D721Med (cell line): ENCODE results near the gene MSMB.
"Not testable (repeated sequence)": the region's sequence is repeated elsewhere in the genome, so short reads cannot be mapped to it uniquely, and the experiment has no call there.

Source experiments
- DNase-seq: peaks from one replicate; pipeline ENCODE4 v3.0.0; 2011; ENCODE audit warnings: low spot score; ENCODE audit not compliant: insufficient read length
- FAIRE-seq: peaks from 2 replicates; lab custom pipeline; 2011; peaks lifted over from hg19 to GRCh38; lab: Jason Lieb, UNC
- CTCF ChIP-seq: IDR thresholded peaks from 2 replicates; pipeline ENCODE4 v1.5.1; 2012; ENCODE audit warnings: mild to moderate bottlenecking, control low read depth; ENCODE audit not compliant: insufficient read depth; ENCODE audit errors: missing control alignments

The MSMB gene

GRCh38 chr10:46069771-46070463 lies 23.8 kb upstream of the MSMB start:
- FAIRE-seq (no peak), DNase-seq (no peak)
- TF ChIP-seq CTCF, result no peak

DNA sequence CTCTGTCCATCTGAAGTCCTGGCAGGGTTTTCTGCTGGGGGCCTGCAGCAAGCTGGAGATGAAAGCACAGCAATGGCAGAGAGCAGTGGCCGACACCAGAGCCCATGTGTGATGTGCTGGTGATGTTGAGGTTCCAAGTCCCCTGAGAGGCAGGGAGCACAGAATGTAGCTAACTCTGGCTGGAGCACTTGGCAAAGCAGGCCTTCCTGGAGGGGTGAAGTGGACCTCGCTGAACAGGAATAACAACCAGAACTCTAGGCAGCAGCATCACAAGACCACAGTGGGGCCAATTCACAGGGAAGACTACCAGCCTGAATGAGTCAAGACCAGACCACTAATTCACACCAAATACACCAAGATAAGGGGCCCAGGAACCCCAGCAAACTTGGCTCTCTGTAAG lies 22.8 kb upstream of the MSMB start:
- DNase-seq (no peak), FAIRE-seq (no peak)
- no peak for TF ChIP-seq CTCF

GRCh38 chr10:46068117-46068516 lies 22.0 kb upstream of the MSMB start:
- FAIRE-seq (no peak), DNase-seq (no peak)

DNA sequence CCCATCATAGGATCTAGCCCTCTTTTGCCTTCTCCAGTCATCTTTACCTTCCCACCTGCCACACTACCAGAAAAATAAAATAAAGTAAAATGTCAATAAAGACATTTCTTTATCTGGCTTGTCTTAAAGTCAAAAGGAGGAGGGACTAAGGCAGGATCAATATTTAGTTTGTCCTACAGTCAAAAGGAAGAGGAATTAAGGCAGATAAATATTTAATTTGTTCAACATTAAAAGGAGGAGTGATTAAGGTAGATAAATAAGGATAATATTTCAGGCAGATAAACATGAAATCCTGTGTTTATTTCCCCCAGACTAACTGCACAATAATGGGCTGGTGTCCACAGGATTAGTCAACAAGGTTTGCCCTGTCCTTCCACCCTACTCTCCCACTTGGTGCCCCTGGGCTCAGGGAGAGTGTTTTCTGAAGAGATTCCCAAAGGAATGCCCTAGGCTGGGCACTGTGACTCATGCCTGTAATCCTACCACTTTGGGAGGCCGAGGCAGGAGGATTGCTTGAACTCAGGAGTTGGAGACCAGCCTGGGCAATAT lies 18.3 kb upstream of the MSMB start:
- TF ChIP-seq CTCF, result no peak
- DNase-seq (no peak), FAIRE-seq (no peak)

More at GRCh38 chr10:46068117-46068516, 22.0 kb upstream of the MSMB start:
- TF ChIP-seq CTCF, result no peak

GRCh38 chr10:46062723-46063428 lies 16.8 kb upstream of the MSMB start:
- no peak for DNase-seq
- TF ChIP-seq CTCF, result no peak
- no peak for FAIRE-seq

GRCh38 chr10:46060706-46061105 lies 14.6 kb upstream of the MSMB start:
- TF ChIP-seq CTCF, result no peak
- no peak for FAIRE-seq
- DNase-seq, result no peak

DNA sequence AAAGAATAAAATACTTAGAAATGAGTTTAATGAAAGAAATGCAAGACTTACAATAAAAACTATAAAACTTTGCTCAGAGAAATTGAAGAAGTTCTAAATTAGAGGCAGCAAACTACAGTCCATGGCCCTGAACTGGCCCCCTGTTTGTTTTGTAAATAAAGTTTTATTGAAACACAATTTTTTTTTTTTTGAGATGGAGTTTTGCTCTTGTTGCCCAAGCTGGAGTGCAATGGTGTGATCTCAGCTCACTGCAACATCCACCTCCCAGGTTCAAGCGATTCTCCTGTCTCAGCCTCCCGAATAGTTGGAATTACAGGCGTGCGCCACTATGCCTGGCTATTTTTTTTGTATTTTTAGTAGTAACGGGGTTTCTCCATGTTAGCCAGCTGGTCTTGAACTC lies 11.9 kb upstream of the MSMB start:
- not testable (repeated sequence) for FAIRE-seq, DNase-seq
